PC-9 (cell line): ENCODE results near the gene PACRG.

ENCODE experiments used
- CTCF ChIP-seq: fragments of 200-600 bp; sonication (generic); conservative IDR thresholded peaks from 2 replicates; pipeline ENCODE4 v1.6.1; 2017; ENCODE audit warnings: mixed run types, antibody characterized with exemption, mild to moderate bottlenecking, moderate library complexity
- EZH2 ChIP-seq: fragments of 200-600 bp; sonication (generic); IDR thresholded peaks from 2 replicates; pipeline ENCODE4 v1.8.0; 2017; ENCODE audit warnings: antibody characterized with exemption, low read depth

GRCh38 chr6:163327921-163328320, 600.1 kb downstream of the PACRG start:
- TF ChIP-seq CTCF: no peak
- no peak for TF ChIP-seq EZH2
